SK-N-SH (cell line): ENCODE data around the gene WDFY2. TPM values are rescaled to one million over a fixed set of nuclear protein-coding genes. Genes with fewer than 3 reads are reported as not detected.

ENCODE experiments used
- CTCF ChIA-PET: fragments of 300-600, 350-600 bp; formaldehyde crosslinking; extraction: SDS; loops from one replicate; lab custom pipeline; 2021; lab: Yijun Ruan, JAX
- POLR2A ChIA-PET: fragments of 350-600 bp; sonication (Branson Sonifier 250); formaldehyde crosslinking; extraction: SDS; loops from one replicate; lab custom pipeline; 2020; ENCODE audit warnings: antibody characterized with exemption, inconsistent platforms; lab: Yijun Ruan, JAX
- DNase-seq: peaks from one replicate; pipeline ENCODE4 v3.0.0; 2012
- H2AFZ ChIP-seq: fragments of 200-600 bp; sonication (generic); 2 replicates; pipeline ENCODE4 v1.8.1; 2016; ENCODE audit warnings: antibody characterized with exemption, mild to moderate bottlenecking, low read depth
- H3F3A ChIP-seq: fragments of 200-600 bp; sonication (generic); replicated peaks from 2 replicates; pipeline ENCODE3; 2016; ENCODE audit warnings: antibody characterized with exemption, mild to moderate bottlenecking; ENCODE audit not compliant: insufficient read depth
- H3K27ac ChIP-seq, 2 experiments: fragments of 200-500 bp in 1 of 2; fragments of 200-600 bp in 1 of 2; sonication (Bioruptor generic) in 1 of 2; sonication (generic), shearing (Covaris generic) in 1 of 2; 2 replicates each; pipeline versions ENCODE4 v1.5.1 to v1.6.1; 2014 to 2016; ENCODE audit warnings: low read depth in 2 of 2, inconsistent platforms in 1 of 2, low read length in 1 of 2, mild to moderate bottlenecking in 1 of 2, mixed read lengths in 1 of 2
- H3K27me3 ChIP-seq: fragments of 200-600 bp; sonication (generic), shearing (Covaris generic); 2 replicates; pipeline ENCODE4 v1.6.1; 2016; ENCODE audit warnings: mixed run types; ENCODE audit not compliant: insufficient read depth
- H3K36me3 ChIP-seq, 2 experiments: fragments of 200-500 bp in 1 of 2; fragments of 200-600 bp in 1 of 2; sonication (Bioruptor generic) in 1 of 2; sonication (generic) in 1 of 2; replicated peaks in 1 of 2; 2 replicates each; pipeline versions ENCODE3 to v1.5.1; 2014 to 2016; ENCODE audit warnings: low read length in 1 of 2, mild to moderate bottlenecking in 1 of 2; ENCODE audit not compliant: insufficient read depth in 2 of 2, control insufficient read depth in 1 of 2
- H3K4me1 ChIP-seq, 2 experiments: fragments of 200-500 bp in 1 of 2; fragments of 200-600 bp in 1 of 2; sonication (Bioruptor generic) in 1 of 2; sonication (generic), shearing (Covaris generic) in 1 of 2; 2 replicates each; pipeline versions ENCODE4 v1.5.1 to v1.6.1; 2014 to 2016; ENCODE audit warnings: low read depth in 1 of 2, low read length in 1 of 2, mixed run types in 1 of 2; ENCODE audit not compliant: insufficient read depth in 2 of 2, control insufficient read depth in 1 of 2
- H3K4me2 ChIP-seq: fragments of 200-600 bp; sonication (generic), shearing (Covaris generic); 2 replicates; pipeline ENCODE4 v1.6.1; 2017; ENCODE audit warnings: mixed run types
- H3K4me3 ChIP-seq, 2 experiments: fragments of 200-500 bp in 1 of 2; fragments of 200-600 bp in 1 of 2; sonication (Bioruptor generic) in 1 of 2; sonication (generic), shearing (Covaris generic) in 1 of 2; 2 replicates each; pipeline versions ENCODE4 v1.5.1 to v1.8.1; 2014 to 2016; ENCODE audit warnings: low read depth in 2 of 2, inconsistent platforms in 1 of 2, low read length in 1 of 2, mild to moderate bottlenecking in 1 of 2, mixed read lengths in 1 of 2, moderate library complexity in 1 of 2
- H3K79me2 ChIP-seq: fragments of 200-600 bp; sonication (generic); 2 replicates; pipeline ENCODE4 v1.8.1; 2017; ENCODE audit warnings: mild to moderate bottlenecking; ENCODE audit not compliant: insufficient read depth
- H3K9ac ChIP-seq: fragments of 200-600 bp; sonication (generic); 2 replicates; pipeline ENCODE4 v1.6.1; 2017; ENCODE audit warnings: mixed run types
- H3K9me2 ChIP-seq: fragments of 200-600 bp; sonication (generic); 2 replicates; pipeline ENCODE4 v1.6.1; 2017; ENCODE audit warnings: mixed run types
- H3K9me3 ChIP-seq: fragments of 200-600 bp; sonication (generic); 2 replicates; pipeline ENCODE4 v1.6.1; 2017; ENCODE audit warnings: mixed run types, mild to moderate bottlenecking, moderate library complexity
- H4K20me1 ChIP-seq: fragments of 200-600 bp; sonication (generic); 2 replicates; pipeline ENCODE4 v1.6.1; 2017; ENCODE audit warnings: mild to moderate bottlenecking, mixed run types; ENCODE audit not compliant: insufficient read depth
- CHD2 ChIP-seq: fragments of 150-350 bp; IDR thresholded peaks from 2 replicates; pipeline ENCODE4 v1.6.1; 2018; ENCODE audit warnings: low read length; ENCODE audit not compliant: partially characterized antibody
- ELF1 ChIP-seq: IDR thresholded peaks from 2 replicates; pipeline ENCODE4 v1.4.0; 2012
- FOSL2 ChIP-seq: IDR thresholded peaks from 2 replicates; pipeline ENCODE4 v1.4.0; 2012; ENCODE audit warnings: low read depth, mild to moderate bottlenecking, moderate library complexity, borderline replicate concordance
- GATA2 ChIP-seq: sonication (generic); formaldehyde crosslinking; IDR thresholded peaks from 2 replicates; pipeline ENCODE4 v1.5.0; 2020; ENCODE audit warnings: mild to moderate bottlenecking, missing genetic modification reagents
- IRF3 ChIP-seq: fragments of 150-350 bp; IDR thresholded peaks from 2 replicates; pipeline ENCODE4 v1.6.1; 2016; ENCODE audit warnings: mild to moderate bottlenecking, low read depth, low read length
- JUND ChIP-seq: IDR thresholded peaks from 2 replicates; pipeline ENCODE4 v1.4.0; 2012
- MAX ChIP-seq: IDR thresholded peaks from 2 replicates; pipeline ENCODE4 v1.4.0; 2012; ENCODE audit warnings: low read depth
- MEF2A ChIP-seq: IDR thresholded peaks from 2 replicates; pipeline ENCODE4 v1.4.0; 2012; ENCODE audit warnings: low read depth, borderline replicate concordance
- MXI1 ChIP-seq: IDR thresholded peaks from 2 replicates; pipeline ENCODE4 v1.6.1; 2012; ENCODE audit warnings: mild to moderate bottlenecking, low read depth, low read length, improper control_type of control experiment
- PBX3 ChIP-seq: IDR thresholded peaks from 2 replicates; pipeline ENCODE4; 2012
- RCOR1 ChIP-seq: fragments of 150-350 bp; IDR thresholded peaks from 2 replicates; pipeline ENCODE4 v1.6.1; 2017; ENCODE audit warnings: antibody characterized with exemption, low read length
- RXRA ChIP-seq: IDR thresholded peaks from 2 replicates; pipeline ENCODE4 v1.4.0; 2012; ENCODE audit warnings: low read depth, mild to moderate bottlenecking, borderline replicate concordance
- TAF1 ChIP-seq: IDR thresholded peaks from 2 replicates; pipeline ENCODE4 v1.6.1; 2012; ENCODE audit warnings: low read depth, mild to moderate bottlenecking, low read length, moderate library complexity, borderline replicate concordance
- TCF12 ChIP-seq: IDR thresholded peaks from 2 replicates; pipeline ENCODE4 v1.4.0; 2012
- USF1 ChIP-seq: IDR thresholded peaks from 2 replicates; pipeline ENCODE4 v1.4.0; 2012; ENCODE audit warnings: low read depth, borderline replicate concordance
- USF2 ChIP-seq: fragments of 150-350 bp; IDR thresholded peaks from 2 replicates; pipeline ENCODE4 v1.6.1; 2017; ENCODE audit warnings: antibody characterized with exemption, low read length, low read depth, borderline replicate concordance
- WGBS: methylation state at CpG from one replicate; pipeline ENCODE4 v1.1.6; 2017; ENCODE audit warnings: low lambda C conversion rate; 5-methylcytosine and 5-hydroxymethylcytosine counted together
- polyA plus RNA-seq, 3 experiments: library from polyadenylated mRNA; depleted of rRNA; stranded (reverse); fragments of >200 nt; gene quantifications; 2 replicates each; pipeline ENCODE4 v1.2.3, GENCODE V29; 2012

WDFY2 gene
- polyA plus RNA-seq, 1 of the 3 experiments (the other 2 are of a cell fraction) = 4.1 TPM

- H3K27me3 ChIP-seq = no peaks in the 10 kb centered on the region
- H2AFZ ChIP-seq = no peak overlapping the region
- no peak overlapping the region for H3K4me3 ChIP-seq
- TF ChIP-seq MXI1 = no peak
- no peak for TF ChIP-seq IRF3
- no peak for TF ChIP-seq USF1
- no peak for TF ChIP-seq CHD2
- no peak for TF ChIP-seq FOSL2
- TF ChIP-seq JUND = no peak
- no peak for TF ChIP-seq MAX
- no peak for TF ChIP-seq TCF12
- TF ChIP-seq RXRA = no peak
- TF ChIP-seq USF2 = no peak
- no peak for TF ChIP-seq GATA2 (CRISPR knock-in tag)
- TF ChIP-seq ELF1 = no peak
- no peak for TF ChIP-seq PBX3
- no peak for TF ChIP-seq TAF1
- no peak for TF ChIP-seq RCOR1
- TF ChIP-seq MEF2A = no peak
- no peaks in the 10 kb centered on the region for H3K9me2 ChIP-seq
- peaks cover 10% of the 10 kb centered on the region for H3F3A ChIP-seq
- no peak overlapping the region for H3K9ac ChIP-seq
- no peak overlapping the region for H3K27ac ChIP-seq
- no peaks in the 10 kb centered on the region for H4K20me1 ChIP-seq
- ChIA-PET CTCF (no interaction called here), POLR2A (no interaction called here)
- WGBS = 98% methylated on average over 15 of the region's 15 CpGs
- DNase-seq = no peak
- no peak overlapping the region for H3K4me2 ChIP-seq
- no peaks in the 10 kb centered on the region for H3K9me3 ChIP-seq
- H3K36me3 ChIP-seq = peaks cover 10 to 16% of the 10 kb centered on the region in 2 experiments
- H3K79me2 ChIP-seq = no peaks in the 10 kb centered on the region
- H3K4me1 ChIP-seq = peaks cover 10% of the 10 kb centered on the region in 2 experiments; a peak in 3 of 4 replicates
Observed at GRCh38 chr13:51768378-51768921, 184.2 kb downstream of the WDFY2 start.
